ENCODE measurements around the gene NRXN3. TPM values are rescaled to one million over a fixed set of nuclear protein-coding genes. Genes with fewer than 3 reads are reported as not detected.

Gene NRXN3
- total and polyA plus RNA-seq, 2 of the 4 experiments (the other 2 are of a cell fraction): 4.8 to 25.1 TPM

DNA sequence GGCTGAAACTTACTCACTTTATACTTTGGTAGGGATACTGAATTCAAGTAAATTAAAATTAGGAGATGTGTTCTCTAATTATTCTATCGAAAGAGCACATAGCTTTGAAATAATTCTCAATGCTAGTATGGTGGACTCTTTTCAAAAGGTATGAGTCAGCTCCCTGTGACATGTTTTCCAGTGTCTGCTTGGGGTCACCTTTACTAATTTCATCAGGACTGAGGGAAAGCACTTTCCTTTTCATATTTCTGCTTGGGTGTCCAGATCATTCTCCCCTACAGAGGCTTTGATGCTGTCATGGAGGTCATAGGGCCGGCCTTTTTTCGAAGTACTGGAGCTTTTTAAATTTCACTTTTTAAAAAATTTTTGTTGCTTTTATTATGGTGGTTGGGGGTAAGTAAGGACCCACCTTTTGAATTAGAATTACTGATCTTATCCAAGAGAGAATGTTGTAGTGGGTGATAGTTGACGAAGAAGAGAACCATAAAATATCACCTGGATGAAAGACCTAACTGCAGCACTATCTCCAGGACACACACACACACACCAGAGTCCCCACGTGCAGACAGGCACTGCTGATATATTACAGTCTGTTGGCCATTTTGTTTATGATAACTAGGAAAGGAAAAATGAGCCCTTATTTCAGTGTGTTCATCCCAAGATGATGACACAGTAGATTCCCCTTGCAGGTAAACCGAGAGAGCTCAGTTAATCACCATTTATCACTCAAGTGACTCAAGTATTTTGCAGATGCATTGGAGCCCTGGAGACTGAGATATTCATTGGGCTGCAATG, 1482.5 kb downstream of the NRXN3 start:
- POLR2A ChIA-PET (ENCODE audit: unreplicated experiment): no interaction called here
- no TSS peak for BruUV-seq (replicated peaks)
- H3K56ac ChIP-seq (ENCODE audit: extremely low read depth, insufficient read depth, low read length): no peak overlapping the region

More for the DNA sequence above, 1482.5 kb downstream of the NRXN3 start:
- no peaks in the 10 kb centered on the region for H3K27me3 ChIP-seq (ENCODE audit: control insufficient read depth, insufficient read depth, low read length)
- H3K9ac ChIP-seq (ENCODE audit: low read depth, low read length): no peak overlapping the region
- dilution Hi-C loops (cut with HindIII; ENCODE audit: low sequenced_read_pairs, unreplicated experiment) (no loop called here), in situ Hi-C loops (cut with MboI; ENCODE audit: low sequenced_read_pairs) (no loop called here), intact Hi-C loops (cut with micrococcal nuclease) (no loop called here)
- no peak for TF ChIP-seq MXI1 (IDR thresholded peaks at IDR 0.05; ENCODE audit: borderline replicate concordance, low read depth, low read length)
- TF ChIP-seq RAD21 (IDR thresholded peaks at IDR 0.05; ENCODE audit: low read length): no peak
- TF ChIP-seq FOS (IDR thresholded peaks at IDR 0.05; ENCODE audit: low read depth, low read length): no peak
- no peak for TF ChIP-seq RFX5 (IDR thresholded peaks at IDR 0.05; ENCODE audit: low read depth, low read length)
- no peak for TF ChIP-seq CEBPB (IDR thresholded peaks at IDR 0.05; ENCODE audit: low read depth, low read length)
- no peak for TF ChIP-seq SMC3 (IDR thresholded peaks at IDR 0.05; ENCODE audit: low read depth, low read length)
- no peak for TF ChIP-seq USF2 (IDR thresholded peaks at IDR 0.05; ENCODE audit: low read depth, low read length)
- TF ChIP-seq RCOR1 (IDR thresholded peaks at IDR 0.05; ENCODE audit: insufficient replicate concordance, low read length): no peak
- TF ChIP-seq ELK1 (IDR thresholded peaks at IDR 0.05; ENCODE audit: borderline replicate concordance, low read depth, low read length): no peak
- TF ChIP-seq MAZ (IDR thresholded peaks at IDR 0.05; ENCODE audit: borderline replicate concordance, low read depth, low read length): no peak
- no peak for TF ChIP-seq BHLHE40 (IDR thresholded peaks at IDR 0.05; ENCODE audit: low read depth, low read length)
- H4K5ac ChIP-seq (ENCODE audit: low read depth, low read length): no peak overlapping the region
- H2BK20ac ChIP-seq (ENCODE audit: low read depth, low read length): no peak overlapping the region
- no peak overlapping the region for H3K4ac ChIP-seq (ENCODE audit: low read depth, low read length)
- no peaks in the 10 kb centered on the region for H3K4me1 ChIP-seq (ENCODE audit: control insufficient read depth, insufficient read depth, low read length)
- H3K4me2 ChIP-seq (ENCODE audit: low read depth, low read length): no peak overlapping the region
- no peak overlapping the region for H3K18ac ChIP-seq (ENCODE audit: low read depth, low read length)
- no peak overlapping the region for H3K27ac ChIP-seq (ENCODE audit: insufficient read depth, low read length)
- ATAC-seq (ENCODE audit: low read depth) (no peak), DNase-seq (no peak)
- H2BK120ac ChIP-seq (ENCODE audit: low read depth, low read length): no peak overlapping the region
- H3K4me3 ChIP-seq (ENCODE audit: insufficient read depth, low read depth, low read length): no peak overlapping the region
- CTCF ChIA-PET: no interaction called here
- no peaks in the 10 kb centered on the region for H3K9me1 ChIP-seq (ENCODE audit: insufficient read depth, low read length)
- H3K23ac ChIP-seq (ENCODE audit: low read depth, low read length): no peak overlapping the region
- no peak overlapping the region for H3K14ac ChIP-seq (replicated peaks; ENCODE audit: low read depth, low read length)
- no peaks in the 10 kb centered on the region for H3K36me3 ChIP-seq (ENCODE audit: control insufficient read depth, insufficient read depth, low read length)
- H2BK15ac ChIP-seq (ENCODE audit: low read depth, low read length): no peak overlapping the region
- H4K20me1 ChIP-seq (ENCODE audit: insufficient read depth, low read length): no peaks in the 10 kb centered on the region
- H4K8ac ChIP-seq (ENCODE audit: low read depth in 2 of 2, low read length in 2 of 2): no peak overlapping the region
- H4K91ac ChIP-seq (ENCODE audit: insufficient read depth, low read depth, low read length): no peak overlapping the region
- WGBS, 2 experiments (ENCODE audit: extremely low coverage in 2 of 2, insufficient read length in 1 of 2): no CpG with 5 or more reads among the region's 6 CpGs
- H2AFZ ChIP-seq (replicated peaks; ENCODE audit: low read length, poor library complexity): no peak overlapping the region
- no peaks in the 10 kb centered on the region for H3K9me3 ChIP-seq (ENCODE audit: control insufficient read depth, insufficient read depth, low read length)
- no peak overlapping the region for H2BK5ac ChIP-seq (ENCODE audit: low read depth, low read length, poor library complexity, severe bottlenecking)
- no peak overlapping the region for H2AK5ac ChIP-seq (ENCODE audit: low read depth, low read length)
- H2AK9ac ChIP-seq (replicated peaks; ENCODE audit: low read depth, low read length, poor library complexity): no peak overlapping the region
- no peaks in the 10 kb centered on the region for H3K79me1 ChIP-seq (ENCODE audit: low read depth in 1 of 2, low read length in 2 of 2)

Measured in IMR-90 (cell line).